Esophagus muscularis mucosa (tissue), 4 donors: ENCODE measurements around the gene STPG2. TPM values are rescaled to one million over a fixed set of nuclear protein-coding genes. Genes with fewer than 3 reads are reported as not detected.

Experiments
- DNase-seq: peaks from one replicate; pipeline ENCODE4 v3.0.0-alpha.2; 2017; ENCODE audit errors: extremely low spot score
- H3K27ac ChIP-seq, 4 donors: fragments of 200-600 bp; sonication (generic); replicated peaks in 1 of 4; 1 replicate in 3 of 4; 2 replicates in 1 of 4; pipeline ENCODE4 v1.5.1; 2016 to 2019; ENCODE audit warnings: mild to moderate bottlenecking in 1 of 4
- H3K27me3 ChIP-seq, 4 donors: fragments of 200-600 bp; sonication (generic); one replicate each; pipeline versions ENCODE4 v1.5.1 to v1.6.0; 2016 to 2019
- H3K36me3 ChIP-seq, 4 donors: fragments of 200-600 bp; sonication (generic); one replicate each; pipeline ENCODE4 v1.5.1; 2016 to 2019
- H3K4me1 ChIP-seq, 4 donors: fragments of 200-600 bp; sonication (generic); one replicate each; pipeline ENCODE4 v1.5.1; 2016 to 2019
- H3K4me3 ChIP-seq, 4 donors: fragments of 200-600 bp; sonication (generic); 1 replicate in 2 of 4; 2 replicates in 2 of 4; pipeline ENCODE4 v1.5.1; 2016 to 2019; ENCODE audit warnings: mild to moderate bottlenecking in 4 of 4, moderate library complexity in 1 of 4
- H3K9me3 ChIP-seq, 4 donors: fragments of 200-600 bp; sonication (generic); 1 replicate in 3 of 4; 2 replicates in 1 of 4; pipeline ENCODE4 v1.5.1; 2016 to 2019
- EP300 ChIP-seq: sonication (generic); formaldehyde crosslinking; IDR thresholded peaks from one replicate; pipeline ENCODE4 v1.6.1; 2017; ENCODE audit warnings: antibody characterized with exemption
- POLR2A ChIP-seq: fragments of 450-650 bp; IDR thresholded peaks from one replicate; pipeline ENCODE4 v1.6.1; 2017; ENCODE audit warnings: antibody characterized with exemption, moderate library complexity, mild to moderate bottlenecking, low read depth
- POLR2AphosphoS5 ChIP-seq, 2 donors: sonication (generic); formaldehyde crosslinking; IDR thresholded peaks; one replicate each; pipeline ENCODE4 v1.6.1; 2017; ENCODE audit warnings: antibody characterized with exemption in 2 of 2
- WGBS: methylation state at CpG from one replicate; pipeline ENCODE4 v1.1.5; 2018; 5-methylcytosine and 5-hydroxymethylcytosine counted together
- intact Hi-C: fragments of 100-400 bp; cut with DNase I; formaldehyde crosslinking; loops from one replicate; pipeline ENCODE4 v1.15.1; 2023
- total RNA-seq, 4 donors: library from RNA; depleted of rRNA; stranded (reverse); fragments of >200 nt; gene quantifications; one replicate each; pipeline versions ENCODE4 v1.1.0 to v1.2.1, GENCODE V29; 2016
- TF ChIP-seq, protein P1 (sequence below), 3 experiments: fragments of 200-600 bp in 2 of 3; fragments of 450-650 bp in 1 of 3; sonication (generic) in 2 of 3; IDR thresholded peaks; one replicate each; pipeline ENCODE4 v1.5.1; 2017 to 2019; ENCODE audit warnings: antibody characterized with exemption in 3 of 3, mild to moderate bottlenecking in 2 of 3, moderate library complexity in 1 of 3

The STPG2 gene
- total RNA-seq, 4 donors from 2014 or later = 0.17 to 0.26 TPM; not detected in 2

DNA sequence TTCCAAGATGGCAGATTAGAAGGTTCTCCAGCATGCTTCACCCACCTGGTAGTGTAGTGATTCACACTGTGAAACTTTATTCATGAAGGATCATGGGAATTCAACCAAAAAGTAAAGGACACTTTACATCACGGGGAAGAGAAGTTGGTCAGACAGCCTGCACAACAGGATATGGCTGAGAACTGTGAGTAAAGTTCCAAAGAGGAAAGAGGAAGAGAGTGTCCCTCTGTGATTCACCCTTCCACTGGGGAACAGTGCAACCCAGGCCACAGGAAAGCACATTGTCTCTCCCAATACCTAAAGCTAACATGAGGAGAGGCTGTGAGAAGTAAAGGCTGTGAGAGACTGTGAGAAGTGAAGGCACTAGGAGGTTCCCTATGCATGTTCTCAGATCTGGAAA lies 137.2 kb downstream of the STPG2 start:
- no peak overlapping the region for H3K4me3 ChIP-seq
- no peaks in the 10 kb centered on the region for H3K4me1 ChIP-seq
- TF ChIP-seq, protein P1, sequence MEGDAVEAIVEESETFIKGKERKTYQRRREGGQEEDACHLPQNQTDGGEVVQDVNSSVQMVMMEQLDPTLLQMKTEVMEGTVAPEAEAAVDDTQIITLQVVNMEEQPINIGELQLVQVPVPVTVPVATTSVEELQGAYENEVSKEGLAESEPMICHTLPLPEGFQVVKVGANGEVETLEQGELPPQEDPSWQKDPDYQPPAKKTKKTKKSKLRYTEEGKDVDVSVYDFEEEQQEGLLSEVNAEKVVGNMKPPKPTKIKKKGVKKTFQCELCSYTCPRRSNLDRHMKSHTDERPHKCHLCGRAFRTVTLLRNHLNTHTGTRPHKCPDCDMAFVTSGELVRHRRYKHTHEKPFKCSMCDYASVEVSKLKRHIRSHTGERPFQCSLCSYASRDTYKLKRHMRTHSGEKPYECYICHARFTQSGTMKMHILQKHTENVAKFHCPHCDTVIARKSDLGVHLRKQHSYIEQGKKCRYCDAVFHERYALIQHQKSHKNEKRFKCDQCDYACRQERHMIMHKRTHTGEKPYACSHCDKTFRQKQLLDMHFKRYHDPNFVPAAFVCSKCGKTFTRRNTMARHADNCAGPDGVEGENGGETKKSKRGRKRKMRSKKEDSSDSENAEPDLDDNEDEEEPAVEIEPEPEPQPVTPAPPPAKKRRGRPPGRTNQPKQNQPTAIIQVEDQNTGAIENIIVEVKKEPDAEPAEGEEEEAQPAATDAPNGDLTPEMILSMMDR (IDR thresholded peaks at IDR 0.05) = no peak
- TF ChIP-seq POLR2AphosphoS5 (IDR thresholded peaks at IDR 0.05) = no peak
- no peak for TF ChIP-seq EP300
- no peak for TF ChIP-seq POLR2A
- H3K36me3 ChIP-seq = no peaks in the 10 kb centered on the region
- peaks cover 0 to 16% (median 7%) of the 10 kb centered on the region in 4 donors for H3K9me3 ChIP-seq
- no peak for DNase-seq
- H3K27ac ChIP-seq = no peak overlapping the region
- WGBS = 86% methylated on average over 1 of the region's 1 CpG
- intact Hi-C loops = no loop called here
- H3K27me3 ChIP-seq = no peaks in the 10 kb centered on the region

DNA sequence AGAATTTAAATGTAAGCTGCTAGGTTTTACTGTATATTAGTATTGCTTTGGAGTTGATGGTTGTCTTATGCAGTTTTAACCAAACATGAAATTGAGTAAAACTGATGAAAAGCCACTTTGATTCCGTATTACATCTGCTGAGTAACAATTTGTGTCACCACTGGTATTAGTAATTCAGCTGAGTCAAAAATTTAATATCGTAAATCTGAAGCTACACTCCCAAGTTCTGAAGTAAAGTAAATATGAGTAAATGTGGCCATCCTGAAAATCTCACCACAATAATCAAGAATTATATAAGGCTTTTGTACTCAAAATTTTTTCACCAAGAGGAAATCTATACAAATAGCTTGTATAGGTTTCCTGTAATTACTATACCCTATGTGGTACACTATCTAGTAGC lies 142.3 kb downstream of the STPG2 start:
- H3K9me3 ChIP-seq = peaks cover 0 to 4% (median 0%) of the 10 kb centered on the region in 4 donors
- intact Hi-C loops = no loop called here
- no peaks in the 10 kb centered on the region for H3K27me3 ChIP-seq
- DNase-seq = no peak
- 84% methylated on average over 2 of the region's 2 CpGs for WGBS
- no peaks in the 10 kb centered on the region for H3K36me3 ChIP-seq
- no peak overlapping the region for H3K27ac ChIP-seq
- TF ChIP-seq POLR2A = no peak
- no peak overlapping the region for H3K4me3 ChIP-seq
- no peaks in the 10 kb centered on the region for H3K4me1 ChIP-seq

DNA sequence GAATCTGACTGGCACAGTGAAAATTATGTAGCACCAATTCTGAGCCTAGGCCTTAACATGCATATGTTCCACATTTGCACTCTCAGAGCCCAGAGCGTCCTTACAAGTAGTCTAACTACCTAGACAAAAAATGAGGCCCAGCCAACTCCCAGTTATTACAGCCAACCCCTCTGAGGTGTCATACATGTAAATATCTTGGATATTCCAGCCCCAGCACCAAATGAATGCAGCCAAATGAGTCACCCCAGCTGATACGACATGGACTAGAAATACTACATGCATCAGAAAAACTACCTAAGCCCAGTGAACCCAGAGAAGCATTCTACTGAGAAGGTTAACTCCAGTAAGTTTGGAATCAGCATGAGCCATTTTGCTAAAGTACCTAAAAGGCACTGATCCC lies 145.1 kb downstream of the STPG2 start:
- WGBS = 75% methylated on average over 1 of the region's 2 CpGs
- no peak for DNase-seq
- Histone ChIP-seq H3K4me3 (no peak overlapping the region), H3K27ac (no peak overlapping the region), H3K4me1 (no peaks in the 10 kb centered on the region), H3K9me3 (peaks cover 0 to 11% (median 4%) of the 10 kb centered on the region in 4 donors), H3K36me3 (no peaks in the 10 kb centered on the region), H3K27me3 (no peaks in the 10 kb centered on the region)
- no peak for TF ChIP-seq POLR2AphosphoS5 (IDR thresholded peaks at IDR 0.05)
- no peak for TF ChIP-seq EP300
- TF ChIP-seq POLR2A = no peak
- TF ChIP-seq, protein P1 (IDR thresholded peaks at IDR 0.05) = no peak
- intact Hi-C loops = no loop called here

DNA sequence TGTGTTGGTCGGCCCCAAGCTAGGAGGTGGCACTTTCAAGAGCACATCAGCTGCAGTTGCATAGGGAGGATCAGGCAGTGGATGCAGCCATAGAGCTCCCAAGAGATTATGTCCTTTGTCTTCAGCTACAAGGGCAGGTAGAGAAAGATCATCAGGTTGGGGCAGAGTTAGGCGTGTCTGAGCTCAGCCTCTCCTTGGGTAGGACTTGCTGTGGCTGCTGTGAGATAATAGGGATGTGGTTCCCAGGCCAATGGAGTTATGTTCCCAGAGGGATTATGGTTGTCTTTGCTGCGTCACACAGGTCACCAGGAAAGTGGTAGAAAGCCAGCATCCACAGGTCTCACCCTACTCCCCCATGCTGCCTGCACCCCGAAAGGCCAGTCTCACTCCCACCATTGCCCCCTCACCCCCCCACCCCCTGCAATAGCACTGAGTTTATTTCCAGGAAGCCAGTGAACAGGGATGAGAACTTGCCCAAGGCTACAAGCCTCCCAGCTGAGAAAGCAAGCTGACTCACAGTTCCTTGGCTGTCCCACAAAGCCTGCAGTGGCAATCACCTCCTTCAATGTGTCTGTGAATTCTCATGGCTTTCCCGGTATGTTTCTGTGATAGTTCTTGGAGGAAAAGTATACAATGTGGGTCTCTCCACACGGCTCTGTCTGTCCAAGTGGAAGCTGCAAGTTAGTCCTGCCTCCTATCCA lies 148.4 kb downstream of the STPG2 start:
- TF ChIP-seq, protein P1 (IDR thresholded peaks at IDR 0.05) = no peak
- TF ChIP-seq EP300 = no peak
- TF ChIP-seq POLR2A = no peak
- no peak for TF ChIP-seq POLR2AphosphoS5 (IDR thresholded peaks at IDR 0.05)
- H3K4me3 ChIP-seq = no peak overlapping the region
- no peak for DNase-seq
- H3K27ac ChIP-seq = no peak overlapping the region
- intact Hi-C loops = no loop called here
- no peaks in the 10 kb centered on the region for H3K27me3 ChIP-seq
- H3K4me1 ChIP-seq = no peaks in the 10 kb centered on the region
- no peaks in the 10 kb centered on the region for H3K36me3 ChIP-seq
- H3K9me3 ChIP-seq = peaks cover 0 to 20% (median 14%) of the 10 kb centered on the region in 4 donors
- WGBS = 85% methylated on average over 4 of the region's 6 CpGs

DNA sequence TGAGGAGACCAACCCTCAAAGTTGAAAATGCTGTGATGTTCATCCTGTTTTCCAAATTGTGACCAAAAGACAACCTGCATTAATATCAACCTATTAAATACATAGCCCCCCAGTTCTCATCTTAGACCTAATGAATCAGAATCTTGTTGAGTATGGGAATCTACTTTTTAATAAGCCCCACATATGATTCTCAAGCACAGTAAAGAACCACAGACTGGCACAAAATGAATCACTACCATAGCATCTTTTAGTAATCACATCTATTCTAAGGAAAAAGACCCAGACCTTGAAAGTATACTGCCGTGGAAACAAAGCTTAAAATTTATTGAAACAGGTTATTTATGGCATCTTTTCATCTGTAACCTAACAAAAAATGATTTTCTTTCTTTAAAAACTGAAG lies 152.9 kb downstream of the STPG2 start:
- Histone ChIP-seq H3K9me3 (peaks cover 0 to 16% (median 11%) of the 10 kb centered on the region in 4 donors), H3K27me3 (no peaks in the 10 kb centered on the region), H3K27ac (no peak overlapping the region), H3K4me1 (no peaks in the 10 kb centered on the region), H3K36me3 (no peaks in the 10 kb centered on the region), H3K4me3 (no peak overlapping the region)
- intact Hi-C loops = no loop called here
- DNase-seq = no peak
- TF ChIP-seq, protein P1 (IDR thresholded peaks at IDR 0.05) = no peak
- TF ChIP-seq POLR2AphosphoS5 (IDR thresholded peaks at IDR 0.05) (no peak), POLR2A (no peak), EP300 (no peak)
- 69% methylated on average over 1 of the region's 1 CpG for WGBS
